Duodenal mucosa (tissue), 2 donors: ENCODE measurements around the gene POLR3A.
"Not testable (repeated sequence)": the region's sequence is repeated elsewhere in the genome, so short reads cannot be mapped to it uniquely, and the experiment has no call there.

Source experiments
- H3K27ac ChIP-seq: one replicate; pipeline ENCODE4 v1.7.0; 2013; ENCODE audit warnings: low read depth, low read length
- H3K27me3 ChIP-seq, 2 donors: one replicate each; pipeline ENCODE4 v1.7.0; 2013; ENCODE audit warnings: low read length in 2 of 2, control low read depth in 1 of 2; ENCODE audit not compliant: insufficient read depth in 2 of 2, control insufficient read depth in 1 of 2
- H3K36me3 ChIP-seq, 2 donors: one replicate each; pipeline ENCODE4 v1.7.0; 2013; ENCODE audit warnings: low read length in 2 of 2, control low read depth in 1 of 2; ENCODE audit not compliant: insufficient read depth in 2 of 2, control insufficient read depth in 1 of 2
- H3K4me1 ChIP-seq, 2 donors: one replicate each; pipeline ENCODE4 v1.7.0; 2013; ENCODE audit warnings: low read length in 2 of 2, control low read depth in 1 of 2; ENCODE audit not compliant: insufficient read depth in 2 of 2, control insufficient read depth in 1 of 2
- H3K4me3 ChIP-seq, 2 donors: one replicate each; pipeline ENCODE4 v1.7.0; 2013; ENCODE audit warnings: low read length in 2 of 2, low read depth in 1 of 2
- H3K9ac ChIP-seq, 2 donors: one replicate each; pipeline ENCODE4 v1.7.0; 2013; ENCODE audit warnings: low read length in 2 of 2, low read depth in 1 of 2
- H3K9me3 ChIP-seq, 2 donors: one replicate each; pipeline ENCODE4 v1.7.0; 2013; ENCODE audit warnings: low read length in 2 of 2, control low read depth in 1 of 2; ENCODE audit not compliant: control insufficient read depth in 1 of 2

Gene POLR3A

DNA sequence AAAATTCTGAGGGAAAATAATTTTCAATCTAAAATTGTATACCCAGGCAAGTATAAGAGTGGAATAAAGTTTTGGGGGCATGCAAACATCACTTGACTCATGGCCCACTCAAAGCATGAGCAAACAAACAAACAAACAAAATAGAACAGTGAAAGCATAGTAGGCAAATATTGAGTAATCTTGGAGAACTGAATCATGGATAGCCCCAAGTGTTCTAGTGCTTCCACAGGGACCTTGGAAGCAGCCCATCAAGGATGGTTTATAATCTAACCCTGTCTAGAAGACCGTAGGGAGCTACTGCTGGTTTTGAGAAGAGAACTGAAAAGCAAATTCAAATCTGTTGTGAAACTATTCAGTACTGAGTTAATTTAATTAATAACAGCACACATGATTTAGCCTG is 22.1 kb downstream of the POLR3A start:
- Histone ChIP-seq H3K27ac (no peak overlapping the region), H3K9ac (no peak overlapping the region), H3K4me1 (no peaks in the 10 kb centered on the region), H3K4me3 (no peak overlapping the region), H3K36me3 (peaks cover 54 to 89% of the 10 kb centered on the region in 2 donors), H3K27me3 (no peaks in the 10 kb centered on the region), H3K9me3 (no peaks in the 10 kb centered on the region)

DNA sequence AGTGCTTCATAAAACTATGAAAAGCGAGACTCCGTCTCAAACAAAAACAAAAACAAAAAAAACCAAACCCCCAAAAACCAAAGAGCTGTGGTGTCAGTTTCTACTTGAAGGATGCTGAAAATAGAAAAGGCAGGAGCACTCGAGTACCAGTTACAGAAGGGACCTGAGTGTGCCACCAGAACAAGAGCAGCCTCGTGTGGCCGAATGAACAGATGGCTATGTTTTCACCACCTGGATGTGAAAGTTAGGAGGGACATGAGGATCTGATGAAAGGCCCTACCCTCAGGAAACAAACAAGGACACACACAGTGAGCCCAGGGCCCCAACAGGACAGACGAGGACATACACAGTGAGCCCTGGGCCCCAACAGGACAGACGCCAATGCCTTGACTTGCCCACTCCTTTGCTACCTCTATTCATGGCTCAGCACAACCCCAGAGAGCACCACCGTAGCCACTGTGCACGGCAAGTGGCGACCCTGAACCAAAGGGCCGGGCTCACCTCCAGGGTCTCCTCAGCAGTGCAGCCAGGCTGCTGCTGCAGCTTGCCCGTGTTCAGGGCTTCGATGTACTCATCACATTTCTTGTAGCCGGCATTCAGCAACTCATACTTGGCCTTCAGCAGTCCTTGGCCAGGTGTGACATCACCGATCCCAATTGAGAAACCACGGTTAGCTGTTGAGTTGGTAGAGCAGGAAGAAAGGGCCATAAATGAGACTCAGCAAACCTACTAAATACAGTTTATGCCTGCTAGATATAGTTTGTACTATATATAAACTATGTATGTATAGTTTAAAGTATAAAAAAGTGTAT is 24.9 kb downstream of the POLR3A start:
- H3K9ac ChIP-seq, result no peak overlapping the region
- peaks cover 51 to 87% of the 10 kb centered on the region in 2 donors for H3K36me3 ChIP-seq
- H3K4me3 ChIP-seq, result no peak overlapping the region
- no peaks in the 10 kb centered on the region for H3K9me3 ChIP-seq
- H3K4me1 ChIP-seq, result no peaks in the 10 kb centered on the region
- H3K27ac ChIP-seq, result no peak overlapping the region
- H3K27me3 ChIP-seq, result no peaks in the 10 kb centered on the region

DNA sequence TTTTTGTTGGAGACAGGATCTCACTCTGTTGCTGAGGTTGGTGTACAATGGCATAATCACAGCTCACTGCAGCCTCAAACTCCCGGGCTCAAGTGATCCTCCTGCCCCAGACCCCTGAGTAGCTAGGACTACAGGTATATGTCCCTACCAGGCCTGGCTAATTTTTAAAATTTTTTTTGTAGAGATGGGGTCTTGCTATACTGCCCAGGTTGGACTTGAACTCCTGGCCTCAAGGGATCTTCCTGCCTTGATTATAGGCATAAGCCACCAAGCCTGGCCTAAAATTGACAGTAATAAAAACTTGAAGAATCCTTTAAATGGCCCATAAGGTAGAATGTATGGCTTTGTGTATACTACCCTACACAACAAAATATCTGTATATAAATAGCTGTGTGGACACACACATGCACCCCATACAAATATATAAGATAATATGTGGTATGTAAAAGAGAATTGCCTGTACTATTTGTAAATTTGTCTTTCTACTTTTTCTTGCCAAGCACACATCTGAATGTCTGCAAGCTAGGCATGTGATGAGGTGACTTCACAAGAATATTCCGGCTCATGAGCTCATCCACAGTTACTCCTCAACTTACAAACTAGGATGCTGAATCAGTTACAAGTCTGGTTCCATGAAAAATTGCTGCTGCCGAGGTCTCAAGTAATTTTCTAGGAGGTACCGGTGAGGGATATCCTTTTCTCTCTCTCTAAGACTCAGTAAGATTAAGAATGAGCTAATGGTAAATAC is 26.6 kb downstream of the POLR3A start:
- Histone ChIP-seq H3K27me3 (no peaks in the 10 kb centered on the region), H3K4me1 (no peaks in the 10 kb centered on the region), H3K27ac (no peak overlapping the region), H3K9me3 (no peaks in the 10 kb centered on the region), H3K4me3 (no peak overlapping the region), H3K36me3 (peaks cover 50 to 78% of the 10 kb centered on the region in 2 donors), H3K9ac (no peak overlapping the region)

DNA sequence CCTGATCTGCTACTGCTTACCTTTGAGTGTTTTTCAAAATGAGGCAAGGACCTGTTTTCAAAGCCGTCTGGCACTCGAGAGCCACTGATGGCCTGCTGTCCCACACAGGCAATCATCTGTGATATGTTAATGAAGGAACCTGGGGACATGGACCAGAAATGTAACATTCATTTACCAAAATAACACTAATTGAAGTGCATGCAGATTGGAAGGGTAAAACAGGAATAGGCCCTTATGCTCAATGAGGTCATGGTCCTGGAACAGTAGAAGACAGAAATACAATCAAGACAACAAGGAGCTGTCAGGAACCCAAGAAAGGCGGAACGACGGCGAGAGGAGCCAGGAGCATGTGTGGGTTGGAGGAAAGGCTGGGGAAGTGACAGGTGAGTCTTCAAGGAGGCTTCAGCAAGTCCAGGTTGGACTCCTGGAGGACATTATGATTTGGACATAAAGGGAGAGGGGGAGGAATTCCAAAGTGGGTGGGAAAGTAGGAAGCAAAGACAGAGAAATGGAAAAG is 28.3 kb downstream of the POLR3A start:
- H3K4me1 ChIP-seq, result no peaks in the 10 kb centered on the region
- H3K27ac ChIP-seq, result no peak overlapping the region
- no peak overlapping the region for H3K4me3 ChIP-seq
- H3K9ac ChIP-seq, result no peak overlapping the region
- no peaks in the 10 kb centered on the region for H3K27me3 ChIP-seq
- no peaks in the 10 kb centered on the region for H3K9me3 ChIP-seq
- H3K36me3 ChIP-seq, result peaks cover 43 to 66% of the 10 kb centered on the region in 2 donors

DNA sequence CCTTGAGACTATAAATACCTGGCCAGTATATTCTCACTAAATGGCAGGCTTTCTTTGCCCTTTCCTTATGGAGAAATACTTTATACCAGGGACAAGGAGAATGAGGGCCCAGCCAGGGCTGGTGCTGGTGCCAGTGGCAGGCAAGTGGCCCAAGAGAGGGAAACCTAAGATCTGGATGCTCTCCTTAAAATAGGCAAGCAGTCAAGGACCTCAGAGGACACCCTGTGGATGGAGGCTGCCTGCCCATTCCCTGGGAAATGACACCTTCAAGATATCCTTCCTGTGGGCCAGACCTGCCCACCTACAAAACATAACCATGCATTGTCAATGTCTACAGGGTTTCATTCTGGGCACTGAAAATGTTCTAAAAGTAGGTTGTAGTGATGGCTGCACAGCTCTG is 29.1 kb downstream of the POLR3A start:
- no peak overlapping the region for H3K27ac ChIP-seq
- peaks cover 38 to 58% of the 10 kb centered on the region in 2 donors for H3K36me3 ChIP-seq

DNA sequence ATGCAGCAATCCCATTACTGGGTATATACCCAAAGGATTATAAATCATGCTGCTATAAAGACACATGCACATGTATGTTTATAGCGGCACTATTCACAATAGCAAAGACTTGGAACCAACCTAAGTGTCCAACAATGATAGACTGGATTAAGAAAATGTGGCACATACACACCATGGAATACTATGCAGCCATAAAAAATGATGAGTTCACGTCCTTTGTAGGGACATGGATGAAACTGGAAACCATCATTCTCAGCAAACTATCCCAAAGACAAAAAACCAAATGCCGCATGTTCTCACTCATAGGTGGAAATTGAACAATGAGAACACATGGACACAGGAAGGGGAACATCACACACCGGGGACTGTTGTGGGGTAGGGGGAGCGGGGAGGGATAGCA is 30.5 kb downstream of the POLR3A start:
- H3K4me1 ChIP-seq, H3K9ac ChIP-seq, H3K27me3 ChIP-seq, H3K9me3 ChIP-seq, H3K27ac ChIP-seq, H3K4me3 ChIP-seq: not testable (repeated sequence)
- peaks cover 35 to 51% of the 10 kb centered on the region in 2 donors for H3K36me3 ChIP-seq

More for the DNA sequence above, 29.1 kb downstream of the POLR3A start:
- H3K9ac ChIP-seq, result no peak overlapping the region
- H3K27me3 ChIP-seq, result no peaks in the 10 kb centered on the region
- H3K4me3 ChIP-seq, result no peak overlapping the region
- H3K4me1 ChIP-seq, result no peaks in the 10 kb centered on the region
- no peaks in the 10 kb centered on the region for H3K9me3 ChIP-seq

DNA sequence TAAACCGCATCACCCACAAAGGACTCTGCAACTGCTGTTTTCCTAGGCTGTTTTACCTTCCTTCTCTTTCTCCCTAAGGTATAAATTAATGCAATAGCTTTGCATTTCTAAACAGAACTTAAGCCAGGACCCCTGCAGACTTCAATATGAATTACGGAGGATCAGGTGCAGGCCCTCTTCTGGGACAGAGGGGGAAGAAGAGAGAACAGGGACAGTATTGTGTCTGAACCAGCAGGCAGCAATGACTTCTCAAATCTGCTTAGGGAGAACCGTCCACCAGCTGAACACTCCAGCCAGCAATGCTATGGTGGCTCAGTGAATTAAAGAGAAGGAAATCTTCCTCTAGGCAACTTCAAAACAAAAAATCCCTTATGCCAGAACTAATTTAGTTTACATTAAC is 35.7 kb downstream of the POLR3A start:
- Histone ChIP-seq H3K27ac (no peak overlapping the region), H3K27me3 (no peaks in the 10 kb centered on the region), H3K36me3 (peaks cover 35 to 52% of the 10 kb centered on the region in 2 donors), H3K9me3 (no peaks in the 10 kb centered on the region), H3K4me1 (no peaks in the 10 kb centered on the region), H3K9ac (no peak overlapping the region), H3K4me3 (no peak overlapping the region)

DNA sequence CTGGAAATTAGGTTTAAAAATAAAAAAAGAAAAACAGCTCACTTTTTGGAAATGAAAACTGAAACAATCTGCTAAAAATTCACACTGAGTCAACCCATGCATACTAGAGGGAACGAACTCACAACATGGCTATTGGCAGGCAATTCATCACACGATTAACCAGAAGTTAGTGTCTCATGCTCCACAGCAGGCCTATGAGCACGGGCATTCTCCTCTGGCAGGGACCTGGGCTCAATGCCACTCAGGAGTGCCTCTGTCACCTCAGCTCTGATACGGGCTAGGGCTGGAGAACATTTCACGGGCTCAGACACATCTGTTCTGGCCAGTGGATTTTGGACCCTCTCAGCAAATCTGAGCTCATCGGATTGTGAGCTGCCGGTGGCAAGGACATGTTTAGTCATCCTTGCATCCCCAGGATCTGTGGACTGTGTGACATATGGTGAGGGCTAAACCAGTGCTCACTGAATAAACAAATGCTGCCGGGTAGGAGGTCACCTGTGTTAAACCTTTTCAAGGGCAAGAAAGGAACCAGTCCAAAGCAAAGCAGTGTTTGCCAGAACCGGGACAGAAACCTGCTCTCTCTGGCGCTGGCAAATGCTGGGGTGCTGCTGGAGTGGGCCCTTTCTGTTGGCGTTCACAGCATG is 40.1 kb downstream of the POLR3A start:
- no peak overlapping the region for H3K27ac ChIP-seq
- H3K9ac ChIP-seq, result no peak overlapping the region
- H3K36me3 ChIP-seq, result peaks cover 67 to 89% of the 10 kb centered on the region in 2 donors

DNA sequence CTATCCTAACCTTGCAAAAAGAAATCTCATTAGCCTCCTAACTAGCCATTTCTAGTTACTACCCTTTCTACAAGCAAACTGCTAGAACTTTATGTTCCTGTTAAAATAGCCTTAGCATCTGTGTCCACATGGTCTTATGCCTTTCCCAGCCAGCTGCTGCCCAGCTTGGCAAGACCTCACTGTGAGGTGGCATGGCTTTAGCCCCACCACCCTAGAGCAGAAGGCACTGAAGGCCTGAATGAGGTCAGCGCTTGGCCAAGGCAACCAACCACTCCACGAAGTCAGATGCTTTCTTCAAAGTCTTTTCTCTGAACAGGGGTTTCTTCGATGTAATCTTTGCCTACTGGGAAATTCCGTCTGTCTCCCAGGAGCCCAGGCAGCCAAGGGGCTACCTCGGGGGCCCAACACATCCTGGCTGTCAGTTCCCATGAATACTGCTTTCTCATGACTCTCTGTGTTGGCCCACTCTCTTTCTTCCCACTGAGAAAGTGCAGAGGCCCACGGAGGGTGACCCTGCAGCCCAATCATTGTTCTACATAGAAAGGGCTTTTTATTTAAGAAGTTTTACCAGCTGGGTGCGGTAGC is 41.6 kb downstream of the POLR3A start:
- H3K9me3 ChIP-seq, result no peaks in the 10 kb centered on the region
- no peaks in the 10 kb centered on the region for H3K27me3 ChIP-seq
- no peaks in the 10 kb centered on the region for H3K4me1 ChIP-seq
- H3K36me3 ChIP-seq, result peaks cover 64 to 89% of the 10 kb centered on the region in 2 donors
- no peak overlapping the region for H3K27ac ChIP-seq
- no peak overlapping the region for H3K9ac ChIP-seq
- no peak overlapping the region for H3K4me3 ChIP-seq

More for the DNA sequence above, 40.1 kb downstream of the POLR3A start:
- Histone ChIP-seq H3K9me3 (no peaks in the 10 kb centered on the region), H3K4me3 (no peak overlapping the region), H3K4me1 (no peaks in the 10 kb centered on the region), H3K27me3 (no peaks in the 10 kb centered on the region)
